Esophagus (tissue), 2 donors: ENCODE results near the gene PRR23A. TPM values are rescaled to one million over a fixed set of nuclear protein-coding genes. Genes with fewer than 3 reads are reported as not detected.

Experiments used
- H3K27ac ChIP-seq, 2 donors: one replicate each; pipeline ENCODE4 v1.5.1; 2013; ENCODE audit warnings: low read depth in 2 of 2, mild to moderate bottlenecking in 2 of 2, inconsistent platforms in 1 of 2, low read length in 1 of 2, moderate library complexity in 1 of 2
- H3K27me3 ChIP-seq, 2 donors: one replicate each; pipeline ENCODE4 v1.6.1; 2013; ENCODE audit warnings: low read length in 2 of 2, control low read depth in 1 of 2, mild to moderate bottlenecking in 1 of 2; ENCODE audit not compliant: insufficient read depth in 2 of 2, control insufficient read depth in 1 of 2
- H3K36me3 ChIP-seq, 2 donors: one replicate each; pipeline ENCODE4 v1.6.1; 2013; ENCODE audit warnings: low read length in 1 of 2; ENCODE audit not compliant: control insufficient read depth in 2 of 2, insufficient read depth in 2 of 2
- H3K4me1 ChIP-seq, 2 donors: one replicate each; pipeline ENCODE4 v1.6.1; 2013; ENCODE audit warnings: low read length in 1 of 2; ENCODE audit not compliant: control insufficient read depth in 2 of 2, insufficient read depth in 2 of 2
- H3K4me3 ChIP-seq, 2 donors: one replicate each; pipeline ENCODE4 v1.5.1; 2013; ENCODE audit warnings: low read length in 2 of 2, mild to moderate bottlenecking in 2 of 2, low read depth in 1 of 2, moderate library complexity in 1 of 2
- H3K9me3 ChIP-seq, 2 donors: one replicate each; pipeline ENCODE4 v1.6.1; 2013; ENCODE audit warnings: mild to moderate bottlenecking in 2 of 2, low read depth in 1 of 2, low read length in 1 of 2, moderate library complexity in 1 of 2; ENCODE audit not compliant: control insufficient read depth in 2 of 2, insufficient read depth in 1 of 2
- WGBS, 2 donors: extraction: QIAGEN DNeasy Blood & Tissue Kit; methylation state at CpG; one replicate each; pipeline ENCODE4 v1.1.7; 2013; 5-methylcytosine and 5-hydroxymethylcytosine counted together
- polyA plus RNA-seq, 2 donors: library from polyadenylated mRNA; stranded (reverse); fragments of 200-250 nt; gene quantifications; one replicate each; pipeline ENCODE4 v1.2.3, GENCODE V29; 2013
- donor health status: healthy with polysubstance abuse.
- donor health status: Bipolar disorder and iron deficiency.

The PRR23A gene
- polyA plus RNA-seq, 2 donors = not detected

DNA sequence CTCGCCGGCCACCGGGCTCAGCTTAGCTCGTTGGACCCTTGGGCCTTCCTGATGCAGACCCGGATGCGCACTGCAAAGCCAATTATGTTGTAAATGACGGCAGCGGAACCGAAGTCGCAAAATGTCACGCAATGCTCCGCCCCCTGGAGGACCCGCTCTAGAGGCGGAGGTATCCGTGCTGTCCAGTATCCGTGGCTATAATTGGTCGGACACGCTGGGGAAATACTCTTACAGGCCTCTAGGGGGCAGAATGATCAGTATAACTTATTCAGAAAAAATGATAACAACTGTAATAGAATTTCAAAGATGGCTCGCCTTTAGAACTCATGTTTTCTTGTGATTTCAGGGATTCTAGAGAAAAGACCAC lies 14.8 kb upstream of the PRR23A start, which contains the start of gene PRR23B:
PRR23B (minus strand) TSS at position 59 of the 367 bp plus-strand sequence. CDS start 265 bp downstream, outside the sequence.
- WGBS, 2 donors = 56 to 59% methylated on average over 19 of the region's 19 CpGs
- H3K27me3 ChIP-seq = no peaks in the 10 kb centered on the region
- H3K9me3 ChIP-seq = peaks cover 10 to 14% of the 10 kb centered on the region in 2 donors
- no peak within 1 kb of the TSS for H3K27ac ChIP-seq
- H3K36me3 ChIP-seq = no peaks in the 10 kb centered on the region
- H3K4me3 ChIP-seq = no peak within 1 kb of the TSS
- no peaks in the 10 kb centered on the region for H3K4me1 ChIP-seq

DNA sequence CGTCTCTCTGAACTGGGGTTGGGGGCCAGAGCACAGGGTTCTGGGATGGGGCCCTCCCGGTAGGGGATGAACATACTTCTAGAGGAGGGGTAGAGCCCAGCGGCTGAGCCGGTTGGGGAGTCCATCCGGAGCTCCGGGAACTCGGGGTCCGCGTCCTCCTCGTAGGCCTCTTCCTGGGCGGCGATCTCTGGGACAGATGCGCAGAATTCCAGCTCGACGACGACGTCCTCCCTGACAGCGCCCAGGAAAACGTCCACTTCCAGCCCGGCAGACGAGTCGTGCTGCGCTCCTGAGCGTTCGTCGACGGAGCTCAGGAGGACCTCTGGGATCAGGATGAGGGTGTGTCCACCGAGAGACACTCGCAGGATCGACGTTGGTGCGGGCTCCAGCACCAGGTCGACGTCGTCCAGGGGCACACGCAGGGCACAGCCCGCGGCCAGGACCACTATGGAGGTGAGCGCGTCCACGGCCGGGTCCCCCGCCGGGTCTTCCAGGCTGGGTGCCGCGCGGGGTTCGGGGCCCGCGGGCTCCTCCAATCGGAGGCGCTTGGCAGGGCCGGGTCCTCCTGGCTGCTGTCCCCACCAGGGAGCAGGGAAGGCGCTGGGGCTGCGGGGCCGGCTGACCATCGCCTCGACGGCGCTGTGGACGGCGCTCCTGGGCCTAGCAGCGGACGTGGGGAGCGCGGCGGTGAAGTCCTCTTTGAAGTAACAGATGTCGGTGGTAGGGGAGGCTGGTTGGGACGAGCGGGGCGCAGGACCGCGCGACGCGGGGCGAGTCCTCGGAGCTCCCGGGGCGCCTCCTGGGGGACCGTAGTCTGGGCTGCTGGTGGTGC lies 14.2 kb upstream of the PRR23A start:
- 61 to 71% methylated on average over 77 to 81 of the region's 81 CpGs for WGBS, 2 donors
- Histone ChIP-seq H3K9me3 (peaks cover 10 to 14% of the 10 kb centered on the region in 2 donors), H3K27ac (no peak overlapping the region), H3K36me3 (no peaks in the 10 kb centered on the region), H3K27me3 (no peaks in the 10 kb centered on the region), H3K4me1 (no peaks in the 10 kb centered on the region), H3K4me3 (no peak overlapping the region)

DNA sequence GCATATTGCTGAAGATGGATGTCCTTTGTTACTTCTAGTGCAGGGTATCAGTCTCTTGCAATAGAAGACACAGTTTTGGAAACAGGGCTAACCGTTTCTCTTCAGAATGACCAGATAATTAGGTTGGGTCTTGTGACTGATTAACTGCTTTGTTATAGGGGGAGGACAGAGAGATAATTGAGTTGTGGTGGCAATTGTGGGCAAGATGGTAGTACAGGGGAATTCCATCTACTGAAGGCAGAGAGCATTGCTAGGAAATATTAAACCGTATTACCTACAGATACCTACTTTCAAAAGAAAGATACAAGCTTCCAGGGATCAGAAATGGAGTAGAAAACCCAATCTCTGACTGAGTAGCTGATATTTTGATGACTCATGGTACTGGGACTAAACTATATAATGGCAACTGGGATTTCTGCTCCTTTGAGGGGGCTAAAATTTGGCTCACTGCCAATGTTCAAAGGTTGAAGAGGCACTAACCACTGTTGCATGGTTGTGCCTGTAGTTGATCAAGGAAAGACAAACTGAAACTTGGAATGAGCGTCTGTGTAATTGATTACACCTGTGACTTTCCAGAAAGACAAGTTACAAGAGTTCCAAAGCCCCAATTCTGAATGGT lies 10.5 kb upstream of the PRR23A start:
- Histone ChIP-seq H3K9me3 (peaks cover 7 to 14% of the 10 kb centered on the region in 2 donors), H3K36me3 (no peaks in the 10 kb centered on the region)
- WGBS, 2 donors = 68% methylated on average over 3 of the region's 3 CpGs

DNA sequence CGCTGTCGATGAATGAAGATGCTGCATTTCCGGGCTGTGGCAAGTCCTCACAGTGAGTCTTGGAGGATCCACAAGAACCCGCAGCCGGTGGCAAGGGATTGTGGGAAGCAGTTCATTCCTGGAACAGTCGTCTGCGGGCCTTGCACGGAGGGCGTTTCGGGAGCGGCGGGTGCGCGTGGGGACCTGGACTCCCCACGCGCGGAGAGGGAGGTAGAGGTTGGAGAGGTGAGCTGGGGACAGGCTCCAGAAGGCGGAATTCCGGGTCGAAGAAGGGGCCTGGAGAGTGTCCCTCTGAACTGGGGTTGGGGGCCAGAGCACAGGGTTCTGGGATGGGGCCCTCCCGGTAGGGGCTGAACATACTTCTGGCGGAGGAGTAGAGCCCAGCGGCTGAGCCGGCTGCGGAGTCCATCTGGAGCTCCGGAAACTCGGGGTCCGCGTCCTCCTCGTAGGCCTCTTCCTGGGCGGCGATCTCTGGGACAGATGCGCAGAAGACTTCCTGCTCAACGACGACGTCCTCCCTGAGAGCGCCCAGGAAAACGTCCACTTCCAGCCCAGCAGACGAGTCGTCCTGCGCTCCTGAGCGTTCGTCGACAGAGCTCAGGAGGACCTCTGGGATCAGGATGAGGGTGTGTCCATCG lies 593 bp downstream of the PRR23A start:
- Histone ChIP-seq H3K4me3 (no peak overlapping the region), H3K27ac (no peak overlapping the region), H3K36me3 (no peaks in the 10 kb centered on the region), H3K9me3 (peaks cover 0 to 4% of the 10 kb centered on the region in 2 donors), H3K4me1 (no peaks in the 10 kb centered on the region), H3K27me3 (no peaks in the 10 kb centered on the region)
- 85 to 88% methylated on average over 43 to 45 of the region's 45 CpGs for WGBS, 2 donors

More for the DNA sequence above, 10.5 kb upstream of the PRR23A start:
- Histone ChIP-seq H3K27ac (no peak overlapping the region), H3K4me1 (no peaks in the 10 kb centered on the region), H3K27me3 (no peaks in the 10 kb centered on the region), H3K4me3 (no peak overlapping the region)

DNA sequence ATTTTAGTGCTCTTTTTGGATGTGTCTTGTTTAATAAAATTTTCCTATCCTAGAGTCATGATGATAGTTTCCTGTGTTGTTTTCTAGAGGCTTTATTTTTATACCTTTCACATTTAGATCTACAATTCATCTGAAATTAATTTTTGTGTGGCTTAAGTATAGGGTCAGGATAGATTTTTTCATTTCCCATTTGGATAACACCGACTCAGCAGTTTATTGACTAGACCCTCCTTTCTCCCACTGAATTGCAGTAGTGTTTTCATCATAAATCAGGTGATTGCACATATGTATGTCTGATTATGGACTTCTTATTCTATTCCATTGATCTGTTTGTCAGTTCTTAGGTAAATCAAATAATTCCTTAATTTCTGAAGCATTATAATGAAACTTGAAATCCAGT lies 10.4 kb downstream of the PRR23A start:
- Histone ChIP-seq H3K27me3 (no peaks in the 10 kb centered on the region), H3K36me3 (no peaks in the 10 kb centered on the region), H3K27ac (no peak overlapping the region), H3K9me3 (no peaks in the 10 kb centered on the region), H3K4me1 (no peaks in the 10 kb centered on the region), H3K4me3 (no peak overlapping the region)
- 78 to 93% methylated on average over 1 of the region's 1 CpG for WGBS, 2 donors

DNA sequence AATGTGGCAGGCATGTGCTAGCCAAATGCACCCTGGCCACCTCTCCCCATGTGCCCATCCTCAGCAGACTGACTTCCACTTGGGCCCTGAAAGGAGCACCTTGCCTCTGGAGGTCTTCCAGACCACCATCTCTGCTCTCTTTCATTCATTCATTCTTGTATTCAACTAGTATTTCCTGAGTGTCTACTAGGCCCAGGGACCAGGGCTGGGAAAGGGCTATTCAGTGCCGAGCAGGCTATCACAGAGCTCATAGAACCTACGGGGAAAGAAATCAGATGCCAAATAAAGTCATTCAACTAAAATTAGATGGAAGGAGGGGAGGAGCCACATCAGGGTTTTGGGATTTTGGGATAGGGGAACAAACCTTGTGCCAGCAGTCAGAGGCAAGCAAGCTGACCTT lies 18.9 kb downstream of the PRR23A start:
- WGBS, 2 donors = 83 to 93% methylated on average over 2 of the region's 2 CpGs
- H3K4me3 ChIP-seq = no peak overlapping the region
- H3K9me3 ChIP-seq = no peaks in the 10 kb centered on the region
- H3K27me3 ChIP-seq = no peaks in the 10 kb centered on the region
- H3K27ac ChIP-seq = no peak overlapping the region
- no peaks in the 10 kb centered on the region for H3K4me1 ChIP-seq
- no peaks in the 10 kb centered on the region for H3K36me3 ChIP-seq

DNA sequence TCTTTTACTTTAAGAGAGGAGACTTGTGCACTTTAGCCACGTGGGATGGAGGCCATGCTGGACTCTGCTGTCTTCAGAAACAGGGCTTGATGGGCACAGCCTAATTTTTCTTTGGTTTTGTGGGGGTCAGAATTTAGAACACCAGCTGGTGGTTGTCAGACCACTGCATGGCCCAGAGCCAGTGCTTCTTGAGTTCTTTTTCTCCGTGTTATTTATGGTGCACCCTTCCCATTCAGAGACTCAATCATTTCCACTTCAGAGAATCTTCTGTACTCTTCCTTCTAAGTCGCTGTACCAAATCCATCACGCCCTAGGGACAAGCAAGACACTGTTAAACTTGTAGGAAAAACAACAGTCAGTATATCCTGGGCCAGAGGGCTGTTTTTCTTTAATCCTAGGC lies 20.1 kb downstream of the PRR23A start:
- Histone ChIP-seq H3K27me3 (no peaks in the 10 kb centered on the region), H3K27ac (no peak overlapping the region), H3K4me3 (no peak overlapping the region), H3K9me3 (no peaks in the 10 kb centered on the region), H3K4me1 (no peaks in the 10 kb centered on the region), H3K36me3 (no peaks in the 10 kb centered on the region)
- WGBS, 2 donors = 50 to 54% methylated on average over 4 of the region's 4 CpGs

DNA sequence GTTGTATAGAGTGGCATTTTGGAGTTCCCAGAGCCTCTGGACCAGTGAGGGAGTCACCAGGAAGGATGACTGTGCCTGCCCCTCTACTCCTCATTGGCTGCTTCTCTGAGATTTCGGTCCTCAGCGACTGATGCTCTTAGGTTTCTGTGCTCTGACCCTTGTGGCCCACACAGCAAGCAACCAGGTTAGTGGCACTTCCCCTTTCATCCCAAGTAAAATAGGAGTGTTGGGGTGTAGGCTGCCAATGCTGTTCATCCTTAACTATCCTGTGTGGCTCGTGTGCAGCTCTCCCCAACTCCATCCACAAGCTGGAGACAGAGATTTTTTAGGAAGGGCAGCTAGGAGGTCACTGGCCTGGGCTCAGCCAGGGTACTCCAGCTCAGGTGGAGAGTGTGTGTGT lies 21.3 kb downstream of the PRR23A start:
- no peaks in the 10 kb centered on the region for H3K27me3 ChIP-seq
- H3K27ac ChIP-seq = no peak overlapping the region
- 45 to 76% methylated on average over 3 of the region's 3 CpGs for WGBS, 2 donors
- no peaks in the 10 kb centered on the region for H3K4me1 ChIP-seq
- H3K36me3 ChIP-seq = no peaks in the 10 kb centered on the region
- no peaks in the 10 kb centered on the region for H3K9me3 ChIP-seq
- H3K4me3 ChIP-seq = no peak overlapping the region

DNA sequence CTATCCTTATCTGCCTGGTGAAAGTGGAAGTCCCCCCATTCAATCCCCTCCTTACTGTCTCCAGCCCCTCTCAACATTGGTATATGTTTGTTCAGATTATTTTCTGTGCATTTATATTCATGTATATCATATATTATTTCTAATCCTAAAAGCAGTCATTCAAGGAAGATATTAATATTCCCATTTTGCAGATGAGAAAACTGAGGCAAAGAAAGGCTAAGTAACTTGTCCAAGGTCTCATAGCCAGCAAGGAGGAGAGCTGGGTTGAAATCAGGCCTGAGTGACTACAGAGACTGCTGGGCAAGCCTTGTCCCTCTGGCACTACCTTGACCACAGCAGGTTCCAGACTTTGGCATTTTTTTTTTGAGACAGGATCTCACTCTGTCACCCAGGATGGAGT lies 30.0 kb downstream of the PRR23A start:
- no peaks in the 10 kb centered on the region for H3K9me3 ChIP-seq
- H3K4me3 ChIP-seq = no peak overlapping the region
- no peaks in the 10 kb centered on the region for H3K4me1 ChIP-seq
- H3K27ac ChIP-seq = no peak overlapping the region
- H3K27me3 ChIP-seq = no peaks in the 10 kb centered on the region
- no peaks in the 10 kb centered on the region for H3K36me3 ChIP-seq
